ENCODE results near the gene PLEKHA7. TPM values are rescaled to one million over a fixed set of nuclear protein-coding genes. Genes with fewer than 3 reads are reported as not detected.

Gene PLEKHA7
- total and polyA plus RNA-seq, 2 of the 13 experiments (the other 11 are each of a cell fraction or from before 2014, with no cell fraction given): 17.5 to 18.7 TPM

DNA sequence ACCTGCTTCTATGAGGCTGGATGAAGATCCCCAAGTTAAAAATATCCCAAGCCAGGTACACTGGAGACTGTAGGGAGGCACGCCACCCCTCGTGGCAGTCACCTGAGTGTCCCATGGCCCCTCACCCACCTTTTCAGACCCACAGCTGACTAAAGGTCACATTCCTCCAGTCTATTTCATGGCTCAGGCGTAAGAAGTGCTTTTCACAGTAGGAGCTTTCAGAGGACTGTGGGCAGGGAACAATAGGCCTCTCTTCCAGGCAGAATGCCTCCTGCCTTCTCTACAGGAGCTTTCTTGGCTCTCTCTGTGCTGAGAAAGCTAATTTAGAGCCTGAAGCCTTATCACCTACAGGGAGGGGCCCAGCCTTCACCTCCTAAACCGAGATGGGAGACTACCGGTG is 201.9 kb downstream of the PLEKHA7 start (continued):
- TF ChIP-seq, protein P1, sequence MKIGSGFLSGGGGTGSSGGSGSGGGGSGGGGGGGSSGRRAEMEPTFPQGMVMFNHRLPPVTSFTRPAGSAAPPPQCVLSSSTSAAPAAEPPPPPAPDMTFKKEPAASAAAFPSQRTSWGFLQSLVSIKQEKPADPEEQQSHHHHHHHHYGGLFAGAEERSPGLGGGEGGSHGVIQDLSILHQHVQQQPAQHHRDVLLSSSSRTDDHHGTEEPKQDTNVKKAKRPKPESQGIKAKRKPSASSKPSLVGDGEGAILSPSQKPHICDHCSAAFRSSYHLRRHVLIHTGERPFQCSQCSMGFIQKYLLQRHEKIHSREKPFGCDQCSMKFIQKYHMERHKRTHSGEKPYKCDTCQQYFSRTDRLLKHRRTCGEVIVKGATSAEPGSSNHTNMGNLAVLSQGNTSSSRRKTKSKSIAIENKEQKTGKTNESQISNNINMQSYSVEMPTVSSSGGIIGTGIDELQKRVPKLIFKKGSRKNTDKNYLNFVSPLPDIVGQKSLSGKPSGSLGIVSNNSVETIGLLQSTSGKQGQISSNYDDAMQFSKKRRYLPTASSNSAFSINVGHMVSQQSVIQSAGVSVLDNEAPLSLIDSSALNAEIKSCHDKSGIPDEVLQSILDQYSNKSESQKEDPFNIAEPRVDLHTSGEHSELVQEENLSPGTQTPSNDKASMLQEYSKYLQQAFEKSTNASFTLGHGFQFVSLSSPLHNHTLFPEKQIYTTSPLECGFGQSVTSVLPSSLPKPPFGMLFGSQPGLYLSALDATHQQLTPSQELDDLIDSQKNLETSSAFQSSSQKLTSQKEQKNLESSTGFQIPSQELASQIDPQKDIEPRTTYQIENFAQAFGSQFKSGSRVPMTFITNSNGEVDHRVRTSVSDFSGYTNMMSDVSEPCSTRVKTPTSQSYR (CRISPR knock-in tag; IDR thresholded peaks at IDR 0.05; ENCODE audit: borderline replicate concordance): peak; percentile 81
- TF ChIP-seq REXO4 (CRISPR knock-in tag; IDR thresholded peaks at IDR 0.05; ENCODE audit: borderline replicate concordance) (no peak), POLR2AphosphoS5 (IDR thresholded peaks at IDR 0.05; ENCODE audit: low read depth, low read length) (no peak), PHF5A (CRISPR knock-in tag; IDR thresholded peaks at IDR 0.05; ENCODE audit: low read depth, unreplicated experiment) (no peak), KLF12 (CRISPR knock-in tag; IDR thresholded peaks at IDR 0.05; ENCODE audit: borderline replicate concordance) (no peak), ZNF83 (CRISPR knock-in tag; IDR thresholded peaks at IDR 0.05; ENCODE audit: borderline replicate concordance) (no peak), ZBTB8A (CRISPR knock-in tag; IDR thresholded peaks at IDR 0.05; ENCODE audit: borderline replicate concordance, low read depth) (no peak), HNF4A (CRISPR knock-in tag; IDR thresholded peaks at IDR 0.05) (peak; percentile 29; the same call in 1 of the 2 replicates), SP2 (CRISPR knock-in tag; IDR thresholded peaks at IDR 0.05) (no peak), PITX1 (CRISPR knock-in tag; IDR thresholded peaks at IDR 0.05) (no peak), ZSCAN30 (CRISPR knock-in tag; IDR thresholded peaks at IDR 0.05) (no peak), MLLT10 (CRISPR knock-in tag; IDR thresholded peaks at IDR 0.05) (no peak), ZNF34 (CRISPR knock-in tag; IDR thresholded peaks at IDR 0.05; ENCODE audit: borderline replicate concordance) (no peak), SP140L (CRISPR knock-in tag; IDR thresholded peaks at IDR 0.05; ENCODE audit: borderline replicate concordance) (no peak), ZNF850 (CRISPR knock-in tag; conservative IDR thresholded peaks at IDR 0.05) (no peak), NONO (IDR thresholded peaks at IDR 0.05) (no peak), NONO (CRISPR knock-in tag; conservative IDR thresholded peaks at IDR 0.05) (no peak), ZNF530 (CRISPR knock-in tag; IDR thresholded peaks at IDR 0.05; ENCODE audit: low read depth) (no peak)
- TF ChIP-seq, protein P2, sequence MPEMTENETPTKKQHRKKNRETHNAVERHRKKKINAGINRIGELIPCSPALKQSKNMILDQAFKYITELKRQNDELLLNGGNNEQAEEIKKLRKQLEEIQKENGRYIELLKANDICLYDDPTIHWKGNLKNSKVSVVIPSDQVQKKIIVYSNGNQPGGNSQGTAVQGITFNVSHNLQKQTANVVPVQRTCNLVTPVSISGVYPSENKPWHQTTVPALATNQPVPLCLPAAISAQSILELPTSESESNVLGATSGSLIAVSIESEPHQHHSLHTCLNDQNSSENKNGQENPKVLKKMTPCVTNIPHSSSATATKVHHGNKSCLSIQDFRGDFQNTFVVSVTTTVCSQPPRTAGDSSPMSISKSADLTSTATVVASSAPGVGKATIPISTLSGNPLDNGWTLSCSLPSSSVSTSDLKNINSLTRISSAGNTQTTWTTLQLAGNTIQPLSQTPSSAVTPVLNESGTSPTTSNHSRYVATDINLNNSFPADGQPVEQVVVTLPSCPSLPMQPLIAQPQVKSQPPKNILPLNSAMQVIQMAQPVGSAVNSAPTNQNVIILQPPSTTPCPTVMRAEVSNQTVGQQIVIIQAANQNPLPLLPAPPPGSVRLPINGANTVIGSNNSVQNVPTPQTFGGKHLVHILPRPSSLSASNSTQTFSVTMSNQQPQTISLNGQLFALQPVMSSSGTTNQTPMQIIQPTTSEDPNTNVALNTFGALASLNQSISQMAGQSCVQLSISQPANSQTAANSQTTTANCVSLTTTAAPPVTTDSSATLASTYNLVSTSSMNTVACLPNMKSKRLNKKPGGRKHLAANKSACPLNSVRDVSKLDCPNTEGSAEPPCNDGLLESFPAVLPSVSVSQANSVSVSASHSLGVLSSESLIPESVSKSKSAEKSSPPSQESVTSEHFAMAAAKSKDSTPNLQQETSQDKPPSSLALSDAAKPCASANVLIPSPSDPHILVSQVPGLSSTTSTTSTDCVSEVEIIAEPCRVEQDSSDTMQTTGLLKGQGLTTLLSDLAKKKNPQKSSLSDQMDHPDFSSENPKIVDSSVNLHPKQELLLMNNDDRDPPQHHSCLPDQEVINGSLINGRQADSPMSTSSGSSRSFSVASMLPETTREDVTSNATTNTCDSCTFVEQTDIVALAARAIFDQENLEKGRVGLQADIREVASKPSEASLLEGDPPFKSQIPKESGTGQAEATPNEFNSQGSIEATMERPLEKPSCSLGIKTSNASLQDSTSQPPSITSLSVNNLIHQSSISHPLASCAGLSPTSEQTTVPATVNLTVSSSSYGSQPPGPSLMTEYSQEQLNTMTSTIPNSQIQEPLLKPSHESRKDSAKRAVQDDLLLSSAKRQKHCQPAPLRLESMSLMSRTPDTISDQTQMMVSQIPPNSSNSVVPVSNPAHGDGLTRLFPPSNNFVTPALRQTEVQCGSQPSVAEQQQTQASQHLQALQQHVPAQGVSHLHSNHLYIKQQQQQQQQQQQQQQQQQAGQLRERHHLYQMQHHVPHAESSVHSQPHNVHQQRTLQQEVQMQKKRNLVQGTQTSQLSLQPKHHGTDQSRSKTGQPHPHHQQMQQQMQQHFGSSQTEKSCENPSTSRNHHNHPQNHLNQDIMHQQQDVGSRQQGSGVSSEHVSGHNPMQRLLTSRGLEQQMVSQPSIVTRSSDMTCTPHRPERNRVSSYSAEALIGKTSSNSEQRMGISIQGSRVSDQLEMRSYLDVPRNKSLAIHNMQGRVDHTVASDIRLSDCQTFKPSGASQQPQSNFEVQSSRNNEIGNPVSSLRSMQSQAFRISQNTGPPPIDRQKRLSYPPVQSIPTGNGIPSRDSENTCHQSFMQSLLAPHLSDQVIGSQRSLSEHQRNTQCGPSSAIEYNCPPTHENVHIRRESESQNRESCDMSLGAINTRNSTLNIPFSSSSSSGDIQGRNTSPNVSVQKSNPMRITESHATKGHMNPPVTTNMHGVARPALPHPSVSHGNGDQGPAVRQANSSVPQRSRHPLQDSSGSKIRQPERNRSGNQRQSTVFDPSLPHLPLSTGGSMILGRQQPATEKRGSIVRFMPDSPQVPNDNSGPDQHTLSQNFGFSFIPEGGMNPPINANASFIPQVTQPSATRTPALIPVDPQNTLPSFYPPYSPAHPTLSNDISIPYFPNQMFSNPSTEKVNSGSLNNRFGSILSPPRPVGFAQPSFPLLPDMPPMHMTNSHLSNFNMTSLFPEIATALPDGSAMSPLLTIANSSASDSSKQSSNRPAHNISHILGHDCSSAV (CRISPR knock-in tag; IDR thresholded peaks at IDR 0.05; ENCODE audit: borderline replicate concordance): no peak
- TF ChIP-seq, protein P3, sequence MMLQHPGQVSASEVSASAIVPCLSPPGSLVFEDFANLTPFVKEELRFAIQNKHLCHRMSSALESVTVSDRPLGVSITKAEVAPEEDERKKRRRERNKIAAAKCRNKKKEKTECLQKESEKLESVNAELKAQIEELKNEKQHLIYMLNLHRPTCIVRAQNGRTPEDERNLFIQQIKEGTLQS (CRISPR knock-in tag; IDR thresholded peaks at IDR 0.05): no peak
